ENCODE data around the gene CBFA2T3. TPM values are rescaled to one million over a fixed set of nuclear protein-coding genes. Genes with fewer than 3 reads are reported as not detected.

CBFA2T3 gene
- total RNA-seq, 1 donor from 2014 or later = not detected

DNA sequence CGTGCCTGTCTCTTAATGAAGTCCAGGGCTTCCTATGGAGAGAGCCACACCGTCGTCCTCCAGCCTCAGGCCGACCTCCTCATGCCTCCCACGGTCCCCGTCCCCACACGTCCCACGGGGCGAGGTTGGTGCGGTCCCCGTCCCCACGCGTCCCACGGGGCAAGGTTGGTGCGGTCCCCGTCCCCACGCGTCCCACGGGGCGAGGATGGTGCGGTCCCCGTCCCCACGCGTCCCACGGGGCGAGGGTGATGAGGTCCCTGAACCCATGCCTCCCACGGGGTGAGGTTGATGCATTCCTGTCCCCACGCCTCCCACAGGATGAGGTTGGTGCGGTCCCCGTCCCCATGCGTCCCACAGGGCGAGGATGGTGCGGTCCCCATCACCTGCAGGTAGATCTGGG lies 141.2 kb downstream of the CBFA2T3 start:
- H3K9me3 Mint-ChIP-seq (ENCODE audit: unreplicated experiment) = no peaks in the 10 kb centered on the region
- H3K4me3 Mint-ChIP-seq (ENCODE audit: unreplicated experiment) = no peak overlapping the region
- H3K36me3 Mint-ChIP-seq (ENCODE audit: unreplicated experiment) = peaks cover 6% of the 10 kb centered on the region
- DNase-seq (ENCODE audit: extremely low spot score, unreplicated experiment) = no peak
- no peaks in the 10 kb centered on the region for H3K27me3 Mint-ChIP-seq (ENCODE audit: unreplicated experiment)
- H3K27ac Mint-ChIP-seq (ENCODE audit: unreplicated experiment) = no peak overlapping the region
- TF ChIP-seq, protein P1, sequence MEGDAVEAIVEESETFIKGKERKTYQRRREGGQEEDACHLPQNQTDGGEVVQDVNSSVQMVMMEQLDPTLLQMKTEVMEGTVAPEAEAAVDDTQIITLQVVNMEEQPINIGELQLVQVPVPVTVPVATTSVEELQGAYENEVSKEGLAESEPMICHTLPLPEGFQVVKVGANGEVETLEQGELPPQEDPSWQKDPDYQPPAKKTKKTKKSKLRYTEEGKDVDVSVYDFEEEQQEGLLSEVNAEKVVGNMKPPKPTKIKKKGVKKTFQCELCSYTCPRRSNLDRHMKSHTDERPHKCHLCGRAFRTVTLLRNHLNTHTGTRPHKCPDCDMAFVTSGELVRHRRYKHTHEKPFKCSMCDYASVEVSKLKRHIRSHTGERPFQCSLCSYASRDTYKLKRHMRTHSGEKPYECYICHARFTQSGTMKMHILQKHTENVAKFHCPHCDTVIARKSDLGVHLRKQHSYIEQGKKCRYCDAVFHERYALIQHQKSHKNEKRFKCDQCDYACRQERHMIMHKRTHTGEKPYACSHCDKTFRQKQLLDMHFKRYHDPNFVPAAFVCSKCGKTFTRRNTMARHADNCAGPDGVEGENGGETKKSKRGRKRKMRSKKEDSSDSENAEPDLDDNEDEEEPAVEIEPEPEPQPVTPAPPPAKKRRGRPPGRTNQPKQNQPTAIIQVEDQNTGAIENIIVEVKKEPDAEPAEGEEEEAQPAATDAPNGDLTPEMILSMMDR (IDR thresholded peaks at IDR 0.05) = no peak
- no peaks in the 10 kb centered on the region for H3K4me1 Mint-ChIP-seq (ENCODE audit: unreplicated experiment)

GRCh38 chr16:88835383-88835782 lies 141.6 kb downstream of the CBFA2T3 start:
- no peak overlapping the region for H3K27ac Mint-ChIP-seq (ENCODE audit: unreplicated experiment)

DNA sequence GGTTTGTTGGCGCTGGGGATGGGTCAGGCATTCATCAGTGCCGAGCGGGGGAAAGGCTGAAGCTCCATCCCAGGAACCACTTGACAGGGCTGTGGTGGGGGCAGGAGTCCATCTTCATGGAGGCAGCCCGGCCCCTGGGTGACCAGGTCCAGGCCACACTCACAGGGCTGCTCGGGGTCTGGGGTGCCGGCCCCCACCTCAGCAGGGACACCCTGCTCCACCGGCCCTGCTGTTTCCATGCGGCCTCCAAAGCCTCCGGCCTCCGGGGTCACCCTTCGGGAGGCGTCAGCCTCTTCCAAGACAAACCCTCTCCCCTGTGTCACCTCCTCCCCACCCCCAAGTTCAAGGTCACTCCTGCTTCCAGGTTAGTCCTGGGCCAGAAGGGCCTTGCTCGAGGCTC lies 142.3 kb downstream of the CBFA2T3 start:
- H3K36me3 Mint-ChIP-seq (ENCODE audit: unreplicated experiment) = peaks cover 2% of the 10 kb centered on the region
- no peaks in the 10 kb centered on the region for H3K4me1 Mint-ChIP-seq (ENCODE audit: unreplicated experiment)
- no peaks in the 10 kb centered on the region for H3K27me3 Mint-ChIP-seq (ENCODE audit: unreplicated experiment)
- TF ChIP-seq, protein P1 (IDR thresholded peaks at IDR 0.05) = no peak
- no peak for DNase-seq (ENCODE audit: extremely low spot score, unreplicated experiment)
- no peak overlapping the region for H3K4me3 Mint-ChIP-seq (ENCODE audit: unreplicated experiment)
- H3K27ac Mint-ChIP-seq (ENCODE audit: unreplicated experiment) = no peak overlapping the region
- no peaks in the 10 kb centered on the region for H3K9me3 Mint-ChIP-seq (ENCODE audit: unreplicated experiment)

More at GRCh38 chr16:88835383-88835782, 141.6 kb downstream of the CBFA2T3 start:
- H3K4me1 Mint-ChIP-seq (ENCODE audit: unreplicated experiment) = no peaks in the 10 kb centered on the region
- no peaks in the 10 kb centered on the region for H3K9me3 Mint-ChIP-seq (ENCODE audit: unreplicated experiment)
- no peak overlapping the region for H3K4me3 Mint-ChIP-seq (ENCODE audit: unreplicated experiment)
- H3K36me3 Mint-ChIP-seq (ENCODE audit: unreplicated experiment) = peaks cover 6% of the 10 kb centered on the region
- H3K27me3 Mint-ChIP-seq (ENCODE audit: unreplicated experiment) = no peaks in the 10 kb centered on the region
- TF ChIP-seq, protein P1 (IDR thresholded peaks at IDR 0.05) = no peak
- no peak for DNase-seq (ENCODE audit: extremely low spot score, unreplicated experiment)

DNA sequence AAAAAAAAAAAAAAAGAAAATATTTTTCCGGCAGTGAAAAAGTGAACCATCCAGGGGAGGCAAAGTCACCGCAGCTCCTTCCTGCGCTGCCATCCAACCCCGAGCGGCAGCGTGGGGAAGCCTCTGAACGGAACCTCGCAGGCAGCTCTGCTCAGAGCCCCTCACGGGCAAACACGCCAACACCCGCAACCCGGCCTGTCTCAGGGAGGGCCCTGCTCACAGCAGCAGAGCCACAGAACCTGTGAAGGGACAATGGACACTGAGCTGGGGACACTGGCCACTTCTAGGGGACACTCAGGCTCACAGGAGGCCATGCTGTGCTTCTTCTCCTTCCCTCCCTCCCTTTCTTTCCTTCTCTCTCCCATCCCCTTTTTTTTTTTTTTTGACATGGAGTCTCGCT lies 143.9 kb downstream of the CBFA2T3 start:
- TF ChIP-seq, protein P1 (IDR thresholded peaks at IDR 0.05) = no peak
- Mint-ChIP-seq H3K27me3 (ENCODE audit: unreplicated experiment) (no peaks in the 10 kb centered on the region), H3K27ac (ENCODE audit: unreplicated experiment) (no peak overlapping the region), H3K4me3 (ENCODE audit: unreplicated experiment) (no peak overlapping the region), H3K9me3 (ENCODE audit: unreplicated experiment) (no peaks in the 10 kb centered on the region), H3K36me3 (ENCODE audit: unreplicated experiment) (peaks cover 2% of the 10 kb centered on the region), H3K4me1 (ENCODE audit: unreplicated experiment) (no peaks in the 10 kb centered on the region)
- DNase-seq (ENCODE audit: extremely low spot score, unreplicated experiment) = no peak

DNA sequence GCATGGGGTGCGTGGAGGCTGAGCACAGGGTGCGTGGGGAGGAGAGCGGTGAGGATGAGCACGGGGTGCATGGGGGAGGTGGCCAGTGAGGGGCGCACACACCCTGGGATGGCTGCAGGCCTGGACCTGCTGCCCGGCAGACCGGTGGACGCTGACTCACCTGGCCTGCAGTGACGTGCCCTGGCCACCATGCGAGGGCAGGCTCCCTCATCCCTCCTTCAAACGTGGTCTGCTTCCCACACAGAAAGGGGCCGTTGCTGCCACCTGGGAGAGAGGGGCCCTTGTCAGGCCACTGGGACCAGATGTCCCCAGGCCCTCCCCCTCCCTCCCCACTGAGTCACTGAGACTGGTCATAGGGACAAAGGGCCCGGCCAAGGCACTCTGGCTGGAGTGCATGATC lies 145.2 kb downstream of the CBFA2T3 start:
- H3K27me3 Mint-ChIP-seq (ENCODE audit: unreplicated experiment) = no peaks in the 10 kb centered on the region
- no peak overlapping the region for H3K4me3 Mint-ChIP-seq (ENCODE audit: unreplicated experiment)
- H3K27ac Mint-ChIP-seq (ENCODE audit: unreplicated experiment) = no peak overlapping the region
- peaks cover 2% of the 10 kb centered on the region for H3K36me3 Mint-ChIP-seq (ENCODE audit: unreplicated experiment)
- no peaks in the 10 kb centered on the region for H3K4me1 Mint-ChIP-seq (ENCODE audit: unreplicated experiment)
- DNase-seq (ENCODE audit: extremely low spot score, unreplicated experiment) = no peak
- H3K9me3 Mint-ChIP-seq (ENCODE audit: unreplicated experiment) = no peaks in the 10 kb centered on the region
- TF ChIP-seq, protein P1 (IDR thresholded peaks at IDR 0.05) = no peak
